ENCODE results near the gene RBM43.

Gene RBM43

DNA sequence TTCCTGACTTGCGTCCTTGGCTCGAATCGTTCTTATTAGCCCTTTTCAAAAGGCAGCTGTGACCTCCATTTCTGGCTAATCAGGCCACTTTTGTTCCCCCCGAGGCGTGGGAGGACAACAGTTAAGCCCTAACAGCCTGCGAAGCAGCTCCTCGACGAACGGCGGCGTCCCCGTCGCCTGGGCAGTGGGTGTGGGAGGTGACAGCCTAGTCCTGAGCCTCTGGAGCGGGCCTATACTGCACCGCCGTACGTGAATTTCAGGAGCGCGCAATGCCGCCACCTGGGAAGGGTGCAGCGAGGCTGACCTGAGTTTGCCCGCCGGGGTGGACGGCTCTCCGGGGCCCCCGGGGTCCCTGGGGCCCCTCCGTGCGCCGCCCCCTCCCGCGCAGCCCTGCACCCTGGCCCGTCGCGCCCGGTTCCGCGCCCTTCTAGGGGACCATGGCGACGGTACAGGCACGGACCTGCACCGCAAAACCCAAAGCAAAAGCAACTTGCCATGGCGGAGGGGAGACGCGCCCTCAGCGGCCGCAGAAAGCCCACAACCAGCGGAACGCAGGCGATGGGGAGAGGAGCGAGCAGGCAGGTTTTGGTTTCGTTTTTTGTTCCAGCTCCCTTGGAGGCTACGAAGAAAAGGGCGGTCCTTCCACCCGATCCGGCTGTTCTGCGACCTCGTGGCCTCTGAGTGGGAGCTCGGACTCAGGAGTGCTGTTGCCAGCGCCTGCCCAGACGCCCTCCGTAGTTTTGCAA is at the start of gene RBM43 (continued):
- TF ChIP-seq ZNF239 (tag by site-specific recombination; IDR thresholded peaks at IDR 0.05) (no peak), ZBTB48 (tag by site-specific recombination; IDR thresholded peaks at IDR 0.05) (peak; percentile 90), ZBTB26 (tag by site-specific recombination; optimal IDR thresholded peaks at IDR 0.05) (peak; percentile 70), ZNF658 (tag by site-specific recombination; IDR thresholded peaks at IDR 0.05) (no peak), ZNF394 (tag by site-specific recombination; IDR thresholded peaks at IDR 0.05; ENCODE audit: borderline replicate concordance) (no peak), ZNF350 (tag by site-specific recombination; IDR thresholded peaks at IDR 0.05) (no peak), YY2 (tag by site-specific recombination; IDR thresholded peaks at IDR 0.05) (no peak), ZNF560 (tag by site-specific recombination; IDR thresholded peaks at IDR 0.05; ENCODE audit: borderline replicate concordance) (no peak), KLF9 (tag by site-specific recombination; IDR thresholded peaks at IDR 0.05; ENCODE audit: low read depth) (peak; percentile 42; the same call in 1 of the 2 replicates), KLF8 (tag by site-specific recombination; IDR thresholded peaks at IDR 0.05) (peak; percentile 19; the same call in 1 of the 2 replicates), ZNF280D (tag by site-specific recombination; IDR thresholded peaks at IDR 0.05) (no peak), ZNF555 (tag by site-specific recombination; conservative IDR thresholded peaks at IDR 0.05) (no peak), GFI1B (tag by site-specific recombination; IDR thresholded peaks at IDR 0.05) (no peak), ZFP41 (tag by site-specific recombination; IDR thresholded peaks at IDR 0.05; ENCODE audit: borderline replicate concordance) (no peak), PBX3 (CRISPR knock-in tag; IDR thresholded peaks at IDR 0.05) (peak; percentile 70), EGR2 (tag by site-specific recombination; IDR thresholded peaks at IDR 0.05; ENCODE audit: low read depth) (peak; percentile 33; the same call in 1 of the 2 replicates), ZNF629 (tag by site-specific recombination; IDR thresholded peaks at IDR 0.05) (no peak), SETDB1 (IDR thresholded peaks at IDR 0.05; ENCODE audit: insufficient read length, low read length) (no peak), ZFHX2 (tag by site-specific recombination; conservative IDR thresholded peaks at IDR 0.05) (peak; percentile 67), MYNN (tag by site-specific recombination; IDR thresholded peaks at IDR 0.05; ENCODE audit: borderline replicate concordance) (no peak), ZNF645 (tag by site-specific recombination; IDR thresholded peaks at IDR 0.05) (no peak), ZNF354C (tag by site-specific recombination; IDR thresholded peaks at IDR 0.05; ENCODE audit: borderline replicate concordance, low read depth) (no peak), GLIS1 (tag by site-specific recombination; IDR thresholded peaks at IDR 0.05) (0 out of 2 replicates have a peak, but pooled peaks have one; percentile 11)
- TF ChIP-seq, protein P1, sequence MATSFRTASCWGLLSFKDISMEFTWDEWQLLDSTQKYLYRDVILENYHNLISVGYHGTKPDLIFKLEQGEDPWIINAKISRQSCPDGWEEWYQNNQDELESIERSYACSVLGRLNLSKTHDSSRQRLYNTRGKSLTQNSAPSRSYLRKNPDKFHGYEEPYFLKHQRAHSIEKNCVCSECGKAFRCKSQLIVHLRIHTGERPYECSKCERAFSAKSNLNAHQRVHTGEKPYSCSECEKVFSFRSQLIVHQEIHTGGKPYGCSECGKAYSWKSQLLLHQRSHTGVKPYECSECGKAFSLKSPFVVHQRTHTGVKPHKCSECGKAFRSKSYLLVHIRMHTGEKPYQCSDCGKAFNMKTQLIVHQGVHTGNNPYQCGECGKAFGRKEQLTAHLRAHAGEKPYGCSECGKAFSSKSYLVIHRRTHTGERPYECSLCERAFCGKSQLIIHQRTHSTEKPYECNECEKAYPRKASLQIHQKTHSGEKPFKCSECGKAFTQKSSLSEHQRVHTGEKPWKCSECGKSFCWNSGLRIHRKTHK (tag by site-specific recombination; IDR thresholded peaks at IDR 0.05): no peak
- TF ChIP-seq, protein P2, sequence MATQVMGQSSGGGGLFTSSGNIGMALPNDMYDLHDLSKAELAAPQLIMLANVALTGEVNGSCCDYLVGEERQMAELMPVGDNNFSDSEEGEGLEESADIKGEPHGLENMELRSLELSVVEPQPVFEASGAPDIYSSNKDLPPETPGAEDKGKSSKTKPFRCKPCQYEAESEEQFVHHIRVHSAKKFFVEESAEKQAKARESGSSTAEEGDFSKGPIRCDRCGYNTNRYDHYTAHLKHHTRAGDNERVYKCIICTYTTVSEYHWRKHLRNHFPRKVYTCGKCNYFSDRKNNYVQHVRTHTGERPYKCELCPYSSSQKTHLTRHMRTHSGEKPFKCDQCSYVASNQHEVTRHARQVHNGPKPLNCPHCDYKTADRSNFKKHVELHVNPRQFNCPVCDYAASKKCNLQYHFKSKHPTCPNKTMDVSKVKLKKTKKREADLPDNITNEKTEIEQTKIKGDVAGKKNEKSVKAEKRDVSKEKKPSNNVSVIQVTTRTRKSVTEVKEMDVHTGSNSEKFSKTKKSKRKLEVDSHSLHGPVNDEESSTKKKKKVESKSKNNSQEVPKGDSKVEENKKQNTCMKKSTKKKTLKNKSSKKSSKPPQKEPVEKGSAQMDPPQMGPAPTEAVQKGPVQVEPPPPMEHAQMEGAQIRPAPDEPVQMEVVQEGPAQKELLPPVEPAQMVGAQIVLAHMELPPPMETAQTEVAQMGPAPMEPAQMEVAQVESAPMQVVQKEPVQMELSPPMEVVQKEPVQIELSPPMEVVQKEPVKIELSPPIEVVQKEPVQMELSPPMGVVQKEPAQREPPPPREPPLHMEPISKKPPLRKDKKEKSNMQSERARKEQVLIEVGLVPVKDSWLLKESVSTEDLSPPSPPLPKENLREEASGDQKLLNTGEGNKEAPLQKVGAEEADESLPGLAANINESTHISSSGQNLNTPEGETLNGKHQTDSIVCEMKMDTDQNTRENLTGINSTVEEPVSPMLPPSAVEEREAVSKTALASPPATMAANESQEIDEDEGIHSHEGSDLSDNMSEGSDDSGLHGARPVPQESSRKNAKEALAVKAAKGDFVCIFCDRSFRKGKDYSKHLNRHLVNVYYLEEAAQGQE (tag by site-specific recombination; IDR thresholded peaks at IDR 0.05): no peak
- TF ChIP-seq, protein P3, sequence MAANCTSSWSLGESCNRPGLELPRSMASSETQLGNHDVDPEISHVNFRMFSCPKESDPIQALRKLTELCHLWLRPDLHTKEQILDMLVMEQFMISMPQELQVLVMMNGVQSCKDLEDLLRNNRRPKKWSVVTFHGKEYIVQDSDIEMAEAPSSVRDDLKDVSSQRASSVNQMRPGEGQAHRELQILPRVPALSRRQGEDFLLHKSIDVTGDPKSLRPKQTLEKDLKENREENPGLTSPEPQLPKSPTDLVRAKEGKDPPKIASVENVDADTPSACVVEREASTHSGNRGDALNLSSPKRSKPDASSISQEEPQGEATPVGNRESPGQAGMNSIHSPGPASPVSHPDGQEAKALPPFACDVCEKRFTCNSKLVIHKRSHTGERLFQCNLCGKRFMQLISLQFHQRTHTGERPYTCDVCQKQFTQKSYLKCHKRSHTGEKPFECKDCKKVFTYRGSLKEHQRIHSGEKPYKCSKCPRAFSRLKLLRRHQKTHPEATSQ (tag by site-specific recombination; IDR thresholded peaks at IDR 0.05): no peak

Data from HEK293 (cell line).